ENCODE results near the gene PPM1B. TPM values are rescaled to one million over a fixed set of nuclear protein-coding genes. Genes with fewer than 3 reads are reported as not detected.
"Not testable (repeated sequence)": the region's sequence is repeated elsewhere in the genome, so short reads cannot be mapped to it uniquely, and the experiment has no call there.

The PPM1B gene
- total RNA-seq, 2 experiments from 2014 or later = 56.4 to 57.0 TPM

DNA sequence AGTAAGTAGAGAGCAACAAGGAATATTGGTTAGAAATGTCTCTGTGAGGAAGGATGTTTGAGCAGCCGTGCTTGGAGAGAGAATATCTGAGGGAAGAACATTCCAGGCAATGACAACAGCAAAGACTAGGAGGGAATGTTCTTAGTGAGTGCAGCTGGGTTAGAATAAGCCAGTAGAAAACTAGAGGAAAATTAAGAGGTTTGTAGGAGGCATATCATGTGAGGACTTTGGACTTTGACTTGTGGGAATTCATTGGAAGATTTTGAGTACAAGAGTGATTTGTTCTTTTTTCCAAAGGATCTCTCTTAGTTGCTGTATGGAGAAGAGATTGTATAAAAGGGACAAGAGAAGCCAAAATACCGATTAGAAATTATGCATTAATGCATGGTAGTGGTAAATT is 47.2 kb downstream of the PPM1B start:
- H3K36me3 Mint-ChIP-seq = peaks cover 34% of the 10 kb centered on the region
- DNase-seq (no peak), ATAC-seq (no peak)
- no peak overlapping the region for H3K27ac Mint-ChIP-seq
- H3K27me3 Mint-ChIP-seq = no peaks in the 10 kb centered on the region
- H3K4me3 Mint-ChIP-seq = no peak overlapping the region
- H3K4me1 Mint-ChIP-seq = peaks cover 9% of the 10 kb centered on the region
- no peaks in the 10 kb centered on the region for H3K9me3 Mint-ChIP-seq (ENCODE audit: low read depth)
- CTCF ChIA-PET = no interaction called here

DNA sequence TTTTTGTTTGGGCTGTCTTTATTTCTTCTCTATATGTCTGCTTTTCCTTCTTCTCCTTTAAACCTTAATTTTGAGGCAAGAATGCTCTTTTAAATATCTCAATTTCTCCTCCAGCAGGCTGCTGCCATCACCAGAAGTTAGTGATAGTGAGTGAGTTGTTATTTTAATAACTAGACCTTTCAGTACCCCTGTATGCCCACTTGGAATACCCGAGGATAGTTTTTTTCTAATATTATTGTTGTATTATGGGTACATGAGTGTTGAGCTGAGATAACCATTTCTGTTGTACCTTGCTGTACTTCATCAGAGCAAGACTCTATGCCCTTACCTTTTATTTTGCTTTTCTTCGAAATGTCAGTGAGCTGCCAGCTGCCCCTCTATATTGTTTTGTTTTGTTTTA is 50.1 kb downstream of the PPM1B start:
- no peaks in the 10 kb centered on the region for H3K27me3 Mint-ChIP-seq
- peaks cover 3% of the 10 kb centered on the region for H3K4me1 Mint-ChIP-seq
- no peak overlapping the region for H3K27ac Mint-ChIP-seq
- peaks cover 33% of the 10 kb centered on the region for H3K36me3 Mint-ChIP-seq
- ATAC-seq (no peak), DNase-seq (no peak)
- CTCF ChIA-PET = interaction anchor here (1.5 kb wide), 1 partner anchor 11 kb away, joined by 3 read pairs; no protein-coding TSS in a partner anchor
- H3K9me3 Mint-ChIP-seq (ENCODE audit: low read depth) = no peaks in the 10 kb centered on the region
- no peak overlapping the region for H3K4me3 Mint-ChIP-seq

DNA sequence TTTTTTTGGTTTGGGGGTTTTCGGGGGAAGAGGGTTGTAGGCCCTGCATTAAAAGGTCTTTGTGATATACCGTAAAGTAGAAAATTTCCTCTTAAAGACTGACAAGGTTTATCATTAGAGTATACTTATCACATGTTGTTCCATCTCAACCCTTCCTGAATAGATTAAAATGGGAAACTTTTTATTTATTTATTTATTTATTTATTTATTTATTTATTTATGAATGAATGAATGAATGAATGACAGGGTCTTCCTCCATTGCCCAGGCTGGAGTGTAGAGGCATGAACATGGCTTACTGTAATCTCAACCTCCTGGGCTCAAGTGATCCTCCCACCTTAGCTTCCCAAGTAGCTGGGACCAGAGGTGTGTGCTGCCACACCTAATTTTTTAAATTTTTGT is 58.1 kb downstream of the PPM1B start:
- Mint-ChIP-seq H3K27me3 (no peaks in the 10 kb centered on the region), H3K27ac (no peak overlapping the region), H3K4me3 (no peak overlapping the region), H3K36me3 (peaks cover 19% of the 10 kb centered on the region), H3K9me3 (ENCODE audit: low read depth) (no peaks in the 10 kb centered on the region), H3K4me1 (peaks cover 4% of the 10 kb centered on the region)
- no peak for DNase-seq
- CTCF ChIA-PET = no interaction called here
- ATAC-seq = no peak

DNA sequence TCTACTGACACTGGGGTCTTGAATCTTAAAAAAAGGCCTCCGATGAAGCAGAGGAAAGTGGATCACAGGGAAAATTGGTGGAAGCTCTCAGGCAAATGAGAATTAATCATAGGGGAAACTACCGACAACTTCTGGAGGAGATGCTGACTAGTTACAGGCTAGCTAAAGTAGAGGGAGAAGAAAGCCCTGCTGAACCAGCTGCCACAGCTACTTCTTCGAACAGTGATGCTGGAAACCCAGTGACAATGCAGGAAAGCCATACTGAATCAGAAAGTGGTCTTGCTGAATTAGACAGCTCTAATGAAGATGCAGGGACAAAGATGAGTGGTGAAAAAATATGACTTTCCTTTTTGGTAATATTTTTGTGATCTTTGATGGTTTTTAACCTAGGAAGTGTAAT is 61.7 kb downstream of the PPM1B start:
- no peak for ATAC-seq
- H3K27me3 Mint-ChIP-seq = no peaks in the 10 kb centered on the region
- peaks cover 14% of the 10 kb centered on the region for H3K36me3 Mint-ChIP-seq
- peaks cover 19% of the 10 kb centered on the region for H3K4me1 Mint-ChIP-seq
- CTCF ChIA-PET = interaction anchor here (1.5 kb wide), 1 partner anchor 9 kb away, joined by 3 read pairs; no protein-coding TSS in a partner anchor
- no peaks in the 10 kb centered on the region for H3K9me3 Mint-ChIP-seq (ENCODE audit: low read depth)
- DNase-seq = no peak
- H3K27ac Mint-ChIP-seq = no peak overlapping the region
- no peak overlapping the region for H3K4me3 Mint-ChIP-seq

DNA sequence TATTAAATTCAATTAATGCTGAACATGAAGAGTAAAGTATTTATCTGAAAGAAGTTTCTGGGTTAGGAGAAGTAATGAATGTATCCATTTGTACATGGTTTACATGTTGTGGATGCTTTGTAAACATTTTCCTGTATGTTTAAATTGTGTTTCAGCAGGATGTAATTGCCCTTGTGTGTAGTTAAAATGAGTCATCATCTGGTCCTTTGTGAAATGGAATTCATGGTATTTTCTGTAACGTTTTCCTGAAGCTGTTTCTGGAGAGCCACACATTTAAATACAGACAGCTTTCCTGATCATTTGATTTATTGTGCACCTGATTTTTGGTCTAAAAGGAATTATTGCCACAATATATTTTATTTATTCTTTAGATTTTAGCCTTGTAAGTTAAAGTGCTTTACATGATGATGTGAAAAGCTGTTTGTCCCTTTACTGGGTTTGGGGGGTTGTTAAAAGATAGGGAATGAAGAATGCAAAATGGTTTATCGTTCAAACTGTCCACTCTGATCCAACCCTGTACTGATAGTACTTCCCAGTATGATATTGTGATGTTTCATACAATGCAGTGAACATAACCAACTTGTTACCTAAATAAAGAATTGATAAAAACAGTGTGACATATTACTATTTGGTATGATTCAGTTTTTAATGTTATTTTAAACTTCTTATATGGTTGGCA is 64.9 kb downstream of the PPM1B start:
- H3K36me3 Mint-ChIP-seq = peaks cover 11% of the 10 kb centered on the region
- H3K9me3 Mint-ChIP-seq (ENCODE audit: low read depth) = no peaks in the 10 kb centered on the region
- DNase-seq = no peak
- peaks cover 33% of the 10 kb centered on the region for H3K4me1 Mint-ChIP-seq
- ATAC-seq = no peak
- CTCF ChIA-PET = interaction anchor here (1.6 to 3.1 kb wide), 3 partner anchors 11 to 190 kb away, joined by 3 to 8 read pairs (median 5); no protein-coding TSS in a partner anchor
- H3K4me3 Mint-ChIP-seq = no peak overlapping the region
- no peak overlapping the region for H3K27ac Mint-ChIP-seq
- H3K27me3 Mint-ChIP-seq = no peaks in the 10 kb centered on the region

DNA sequence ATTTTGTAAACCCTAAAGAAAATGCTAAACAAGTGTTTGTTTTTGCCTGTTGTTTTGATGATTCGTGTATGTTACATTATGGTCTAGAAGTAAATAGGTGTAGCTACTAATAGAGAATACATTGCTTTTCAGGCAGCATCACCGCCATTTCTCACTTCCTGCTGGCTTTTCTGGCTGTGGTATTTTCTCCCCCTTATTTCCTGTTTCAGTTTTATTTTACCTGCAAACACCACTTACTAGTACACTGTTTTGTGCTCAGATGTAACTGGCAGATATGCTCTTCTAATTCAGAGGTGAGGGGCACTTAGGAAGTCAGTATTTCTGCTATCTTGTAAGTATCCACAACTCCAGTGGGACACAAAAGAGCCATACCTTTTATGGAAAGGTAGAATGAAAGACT is 68.5 kb downstream of the PPM1B start:
- Mint-ChIP-seq H3K4me3 (peak overlapping the region; percentile 38), H3K27ac (peak overlapping the region; percentile 74), H3K4me1 (peaks cover 30% of the 10 kb centered on the region), H3K36me3 (peaks cover 5% of the 10 kb centered on the region), H3K27me3 (no peaks in the 10 kb centered on the region), H3K9me3 (ENCODE audit: low read depth) (no peaks in the 10 kb centered on the region)
- CTCF ChIA-PET = interaction anchor here (0.8 to 2.2 kb wide), 2 partner anchors 8 to 12 kb away, joined by 5 to 6 read pairs; no protein-coding TSS in a partner anchor
- DNase-seq (peak; percentile 68), ATAC-seq (peak; percentile 90)

DNA sequence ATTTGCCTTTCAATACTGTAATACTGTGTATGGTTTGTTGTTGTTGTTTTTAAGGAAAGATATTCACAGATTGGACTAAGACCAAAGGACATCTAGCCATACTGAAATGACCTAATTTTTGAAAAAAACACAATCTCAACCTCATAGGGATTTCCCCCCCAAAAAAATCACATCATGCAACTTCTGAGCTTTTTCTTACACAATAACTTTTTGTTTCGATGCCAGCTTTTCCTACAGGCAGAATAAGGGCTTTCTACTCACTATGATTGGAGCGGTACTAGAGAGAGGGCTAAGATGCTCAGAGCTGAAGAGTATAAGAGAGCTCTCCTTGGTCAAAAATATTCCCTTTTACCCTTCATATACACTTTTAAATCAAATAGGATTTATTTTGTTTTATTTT is 74.2 kb downstream of the PPM1B start:
- Mint-ChIP-seq H3K27ac (no peak overlapping the region), H3K9me3 (ENCODE audit: low read depth) (no peaks in the 10 kb centered on the region), H3K4me1 (peaks cover 10% of the 10 kb centered on the region), H3K4me3 (no peak overlapping the region), H3K36me3 (no peaks in the 10 kb centered on the region), H3K27me3 (no peaks in the 10 kb centered on the region)
- ATAC-seq (no peak), DNase-seq (no peak)
- CTCF ChIA-PET = interaction anchor here (1.0 to 2.5 kb wide), 8 partner anchors 8 to 713 kb away, joined by 3 to 8 read pairs (median 3); no protein-coding TSS in a partner anchor

DNA sequence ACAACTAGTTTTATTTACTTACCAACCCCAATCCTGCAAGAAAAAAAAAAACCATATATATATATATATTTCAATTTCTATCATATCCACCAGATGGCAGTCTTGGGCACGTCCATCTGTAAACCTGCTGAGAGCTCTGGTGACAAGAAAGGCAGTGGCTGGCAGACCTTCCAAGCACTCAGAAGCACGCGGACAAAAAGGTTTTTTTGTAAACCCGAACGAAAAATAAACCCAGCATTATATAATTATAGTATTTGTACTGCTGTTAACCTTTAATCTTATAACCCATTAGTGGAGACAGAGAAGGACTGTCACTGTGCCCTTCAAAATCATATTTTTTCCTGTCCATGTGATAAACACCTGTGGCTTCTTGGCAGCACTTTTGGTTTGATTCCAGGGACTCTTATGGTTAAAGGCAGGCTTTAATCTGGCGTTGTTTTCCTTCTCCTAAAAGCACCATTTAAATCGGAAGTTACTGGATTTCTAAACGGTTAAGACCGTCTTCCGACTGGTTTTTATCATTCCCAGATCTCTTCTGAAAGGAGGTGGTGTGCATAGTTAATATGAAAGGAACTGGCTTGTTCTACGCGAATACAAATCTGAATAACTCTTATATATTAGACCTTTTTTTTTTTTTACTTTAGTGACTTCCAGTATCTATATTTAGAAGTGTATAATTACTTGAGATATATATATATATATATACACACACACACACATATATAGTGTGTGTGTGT is 75.6 kb downstream of the PPM1B start:
- H3K27ac Mint-ChIP-seq = no peak overlapping the region
- H3K36me3 Mint-ChIP-seq = no peaks in the 10 kb centered on the region
- ATAC-seq = peak; percentile 77
- DNase-seq = peak; percentile 61
- H3K4me3 Mint-ChIP-seq = peak overlapping the region; percentile 40
- CTCF ChIA-PET = interaction anchor here (0.7 to 2.5 kb wide), 11 partner anchors 7 to 711 kb away, joined by 3 to 9 read pairs (median 5); no protein-coding TSS in a partner anchor
- peaks cover 10% of the 10 kb centered on the region for H3K4me1 Mint-ChIP-seq
- no peaks in the 10 kb centered on the region for H3K9me3 Mint-ChIP-seq (ENCODE audit: low read depth)
- H3K27me3 Mint-ChIP-seq = no peaks in the 10 kb centered on the region

DNA sequence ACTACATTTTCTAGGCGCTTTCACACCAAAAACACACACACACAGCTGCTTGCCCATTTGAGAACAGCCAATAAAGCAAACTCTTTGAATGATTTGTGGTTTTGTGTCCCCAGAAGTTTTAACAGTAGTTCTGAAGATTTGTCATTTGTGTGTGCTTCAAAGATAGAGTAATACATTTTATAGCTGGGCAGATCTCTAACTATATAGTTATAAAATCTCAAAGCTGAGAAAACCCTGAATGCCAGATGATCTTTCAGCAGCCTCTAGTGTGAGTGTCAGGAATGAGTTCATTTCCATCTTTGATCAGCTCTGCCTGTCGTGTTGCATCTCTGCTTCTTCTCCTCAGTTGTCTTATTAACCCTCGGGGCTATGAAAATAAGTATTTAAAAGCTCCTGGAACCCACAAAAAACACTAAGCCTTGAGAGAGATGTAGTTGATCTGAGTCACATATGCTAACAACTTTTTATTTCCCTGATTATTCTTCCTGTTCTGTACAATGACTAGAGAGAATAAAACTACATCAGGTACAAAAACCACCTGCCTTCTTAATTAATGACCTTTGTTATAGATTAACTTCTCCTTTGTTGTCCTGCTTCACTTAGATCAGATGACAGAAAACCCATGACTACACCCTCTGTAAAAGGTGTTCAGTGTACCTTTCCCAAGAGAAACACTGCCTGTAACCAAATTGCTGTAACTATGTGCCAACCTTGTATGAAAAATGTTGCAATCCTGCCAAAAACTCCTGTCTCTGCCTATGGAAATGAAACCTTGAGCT is 76.6 kb downstream of the PPM1B start:
- Mint-ChIP-seq H3K27me3 (no peaks in the 10 kb centered on the region), H3K4me1 (peaks cover 10% of the 10 kb centered on the region), H3K9me3 (ENCODE audit: low read depth) (no peaks in the 10 kb centered on the region), H3K4me3 (no peak overlapping the region), H3K36me3 (no peaks in the 10 kb centered on the region), H3K27ac (no peak overlapping the region)
- no peak for DNase-seq
- CTCF ChIA-PET = interaction anchor here (0.7 to 2.7 kb wide), 8 partner anchors 8 to 710 kb away, joined by 3 to 10 read pairs (median 6); no protein-coding TSS in a partner anchor
- ATAC-seq = no peak

DNA sequence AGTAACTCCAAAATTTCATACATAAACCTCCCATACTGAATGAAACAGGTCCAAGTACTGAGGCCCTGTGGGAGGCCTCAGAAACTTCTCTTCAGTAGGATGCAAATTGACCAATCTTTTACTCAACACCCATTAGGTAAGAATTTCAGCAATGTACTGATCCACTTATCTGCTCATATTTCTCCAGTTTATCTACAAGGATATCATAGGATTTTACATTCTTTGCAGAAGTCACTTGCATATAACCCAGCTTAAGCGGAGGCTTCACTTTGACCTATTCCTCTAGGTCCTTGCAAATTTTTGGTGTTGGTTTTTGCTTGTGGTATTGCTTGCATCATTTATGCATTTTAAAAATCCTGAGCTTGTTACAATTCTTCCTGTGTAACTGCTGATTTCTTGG is 77.8 kb downstream of the PPM1B start:
- Mint-ChIP-seq H3K4me3 (no peak overlapping the region), H3K27me3 (no peaks in the 10 kb centered on the region), H3K9me3 (ENCODE audit: low read depth) (no peaks in the 10 kb centered on the region), H3K4me1 (peaks cover 10% of the 10 kb centered on the region), H3K27ac (no peak overlapping the region), H3K36me3 (no peaks in the 10 kb centered on the region)
- ATAC-seq (no peak), DNase-seq (no peak)
- CTCF ChIA-PET = interaction anchor here (1.0 to 2.7 kb wide), 3 partner anchors 49 to 709 kb away, joined by 3 to 10 read pairs (median 3); no protein-coding TSS in a partner anchor

DNA sequence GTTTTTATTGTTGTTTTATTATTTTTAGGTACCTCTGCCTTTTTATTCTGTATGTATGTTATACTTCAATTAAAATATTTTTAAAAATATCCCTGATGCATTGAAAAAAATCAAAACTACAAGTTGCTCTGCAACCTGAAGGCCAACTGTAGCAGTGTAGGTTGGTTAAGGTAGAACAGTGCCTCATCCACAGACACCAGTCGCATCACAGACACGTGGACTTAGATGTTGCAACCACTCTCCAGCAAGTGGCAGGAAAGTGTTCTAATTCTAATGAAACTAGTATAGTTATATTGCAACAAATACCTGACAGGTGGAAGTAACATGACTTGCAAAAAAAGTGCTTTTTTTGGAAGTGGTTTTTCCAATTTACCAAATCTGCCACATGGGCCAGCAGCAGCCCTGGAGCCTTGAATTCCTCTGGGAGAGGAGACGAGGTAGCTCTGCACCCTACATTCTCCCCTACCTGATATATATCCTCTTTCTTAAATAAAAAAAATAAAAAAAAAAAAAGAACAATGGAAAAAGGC is 78.2 kb downstream of the PPM1B start:
- CTCF ChIA-PET = interaction anchor here (1.0 to 2.7 kb wide), 2 partner anchors 203 to 709 kb away, joined by 3 to 10 read pairs; no protein-coding TSS in a partner anchor
- ATAC-seq (no peak), DNase-seq (no peak)
- H3K9me3 Mint-ChIP-seq (ENCODE audit: low read depth) = no peaks in the 10 kb centered on the region
- peaks cover 10% of the 10 kb centered on the region for H3K4me1 Mint-ChIP-seq
- H3K27ac Mint-ChIP-seq = no peak overlapping the region
- no peak overlapping the region for H3K4me3 Mint-ChIP-seq
- H3K36me3 Mint-ChIP-seq = no peaks in the 10 kb centered on the region
- no peaks in the 10 kb centered on the region for H3K27me3 Mint-ChIP-seq

DNA sequence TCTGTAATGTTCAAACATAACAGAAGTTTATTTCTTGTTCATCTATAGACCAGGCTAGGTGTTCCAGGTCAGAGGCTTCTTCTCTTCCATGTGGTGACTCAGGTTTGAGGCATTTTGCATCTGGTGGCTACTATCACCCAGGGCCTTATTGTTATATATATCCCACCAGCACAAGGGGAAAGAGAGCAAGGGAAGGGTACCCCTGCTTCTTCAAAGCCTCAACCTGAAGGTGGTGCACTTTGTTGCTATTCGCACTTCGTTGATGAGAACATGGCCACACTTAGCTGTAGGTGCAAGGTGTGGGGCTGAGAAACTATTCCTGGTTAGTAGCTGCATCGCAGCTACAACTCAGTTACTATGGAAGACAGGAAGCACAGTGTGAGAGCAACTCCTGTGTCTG is 79.2 kb downstream of the PPM1B start:
- H3K36me3 Mint-ChIP-seq = no peaks in the 10 kb centered on the region

DNA sequence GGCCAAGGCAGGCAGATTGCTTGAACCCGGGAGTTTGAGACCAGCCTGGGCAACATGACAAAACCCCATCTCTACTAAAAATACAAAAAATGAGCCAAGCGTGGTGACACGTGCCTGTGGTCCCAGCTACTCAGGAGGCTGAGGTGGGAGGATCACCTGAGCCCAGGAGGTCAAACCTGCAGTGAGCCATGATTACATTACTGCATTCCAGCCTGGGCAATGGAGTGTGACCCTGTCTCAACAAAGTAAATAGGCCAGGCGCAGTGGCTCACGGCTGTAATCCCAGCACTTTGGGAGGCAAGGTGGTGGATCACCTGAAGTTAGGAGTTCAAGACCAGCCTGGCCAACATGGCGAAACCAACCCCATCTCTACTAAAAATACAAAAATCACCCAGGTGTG is 80.6 kb downstream of the PPM1B start:
- not testable (repeated sequence) for H3K27me3 Mint-ChIP-seq; DNase-seq; H3K4me3 Mint-ChIP-seq; H3K27ac Mint-ChIP-seq; ATAC-seq; H3K9me3 Mint-ChIP-seq (ENCODE audit: low read depth); H3K36me3 Mint-ChIP-seq; H3K4me1 Mint-ChIP-seq
- CTCF ChIA-PET = interaction anchor here (0.7 kb wide), 2 partner anchors 228 to 1193 kb away, joined by 3 to 5 read pairs; no protein-coding TSS in a partner anchor

More for the DNA sequence above, 79.2 kb downstream of the PPM1B start:
- Mint-ChIP-seq H3K27ac (no peak overlapping the region), H3K27me3 (peaks cover 3% of the 10 kb centered on the region), H3K4me1 (peaks cover 10% of the 10 kb centered on the region), H3K4me3 (no peak overlapping the region), H3K9me3 (ENCODE audit: low read depth) (no peaks in the 10 kb centered on the region)
- no peak for DNase-seq
- ATAC-seq = no peak
- CTCF ChIA-PET = interaction anchor here (1.0 kb wide), 1 partner anchor 708 kb away, joined by 3 read pairs; no protein-coding TSS in a partner anchor

Measured in activated CD8-positive, alpha-beta memory T cell treated with anti-CD3 and anti-CD28 coated beads, Interleukin-2, amount 10 ng/mL, durations not matched to agents 7 days and 5 days (primary cell).